SK-N-DZ (cell line): ENCODE data around the gene ZBTB7B.

ENCODE experiments used
- DNase-seq: peaks from one replicate; pipeline ENCODE4 v3.0.0-alpha.2; 2015; ENCODE audit warnings: low spot score

ZBTB7B gene

DNA sequence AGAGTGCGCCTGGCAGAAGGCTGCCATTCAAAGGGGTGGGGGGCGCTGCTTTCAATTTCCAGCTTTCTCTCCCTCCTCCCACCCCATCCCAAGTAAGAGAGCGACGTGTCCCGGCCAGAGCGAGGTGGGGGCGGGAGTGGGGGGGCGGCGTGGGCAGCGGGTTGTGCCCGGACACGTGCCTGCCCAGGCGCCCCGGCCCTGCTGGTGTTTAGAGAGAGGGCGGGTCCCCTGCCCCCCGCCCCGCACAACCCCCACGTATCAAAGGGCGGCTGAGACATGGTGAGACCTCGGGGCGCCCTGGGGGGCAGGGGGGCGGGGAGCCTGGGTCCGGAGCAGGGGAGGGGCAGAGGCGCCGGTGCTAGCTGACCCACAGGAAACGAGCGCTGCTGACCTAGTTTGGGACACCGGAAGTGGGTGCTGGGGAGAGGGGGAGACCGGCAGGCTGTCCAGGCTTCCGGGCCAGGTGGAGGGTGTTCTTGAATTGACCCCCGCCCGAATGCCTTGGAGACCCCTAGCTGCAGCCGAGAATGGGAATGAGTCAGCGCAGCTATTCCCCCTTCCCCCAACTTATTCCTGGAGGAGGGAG lies 1.3 kb downstream of the ZBTB7B start:
- DNase-seq: no peak

DNA sequence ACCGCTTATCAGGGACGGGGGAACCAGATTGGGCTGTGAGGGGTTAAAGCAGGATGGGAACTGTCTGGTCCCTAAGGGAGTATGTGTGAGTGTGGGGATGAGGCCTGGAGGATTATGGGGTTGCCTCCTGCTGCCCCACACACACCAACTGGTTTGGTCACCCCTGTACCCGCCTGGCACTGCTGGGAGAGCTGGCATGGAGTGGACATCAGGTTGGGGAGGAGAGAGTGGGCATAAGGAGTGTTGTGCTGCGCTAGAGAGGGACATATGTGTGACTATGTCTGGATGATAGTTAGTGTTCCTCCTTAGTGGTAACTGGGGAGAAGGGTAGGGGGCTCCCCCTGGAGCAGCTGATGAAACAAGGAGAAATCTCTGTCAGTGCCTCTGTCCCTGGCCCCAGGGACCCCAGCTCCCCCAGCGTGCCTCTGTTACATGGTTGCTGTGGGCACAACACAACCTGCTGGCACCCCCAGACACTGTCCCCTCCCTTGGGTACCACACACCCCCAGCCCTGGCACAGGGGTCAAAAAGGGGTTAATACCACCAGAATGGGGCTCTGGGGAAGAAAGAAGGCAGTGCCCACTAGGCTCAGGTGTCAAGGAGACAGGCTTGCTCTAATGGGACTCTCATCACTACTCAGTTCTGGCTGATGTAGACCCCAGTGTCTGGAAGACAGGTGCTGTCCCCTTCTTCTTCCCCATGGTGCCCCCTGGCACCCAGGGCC lies 1.9 kb downstream of the ZBTB7B start:
- no peak for DNase-seq

DNA sequence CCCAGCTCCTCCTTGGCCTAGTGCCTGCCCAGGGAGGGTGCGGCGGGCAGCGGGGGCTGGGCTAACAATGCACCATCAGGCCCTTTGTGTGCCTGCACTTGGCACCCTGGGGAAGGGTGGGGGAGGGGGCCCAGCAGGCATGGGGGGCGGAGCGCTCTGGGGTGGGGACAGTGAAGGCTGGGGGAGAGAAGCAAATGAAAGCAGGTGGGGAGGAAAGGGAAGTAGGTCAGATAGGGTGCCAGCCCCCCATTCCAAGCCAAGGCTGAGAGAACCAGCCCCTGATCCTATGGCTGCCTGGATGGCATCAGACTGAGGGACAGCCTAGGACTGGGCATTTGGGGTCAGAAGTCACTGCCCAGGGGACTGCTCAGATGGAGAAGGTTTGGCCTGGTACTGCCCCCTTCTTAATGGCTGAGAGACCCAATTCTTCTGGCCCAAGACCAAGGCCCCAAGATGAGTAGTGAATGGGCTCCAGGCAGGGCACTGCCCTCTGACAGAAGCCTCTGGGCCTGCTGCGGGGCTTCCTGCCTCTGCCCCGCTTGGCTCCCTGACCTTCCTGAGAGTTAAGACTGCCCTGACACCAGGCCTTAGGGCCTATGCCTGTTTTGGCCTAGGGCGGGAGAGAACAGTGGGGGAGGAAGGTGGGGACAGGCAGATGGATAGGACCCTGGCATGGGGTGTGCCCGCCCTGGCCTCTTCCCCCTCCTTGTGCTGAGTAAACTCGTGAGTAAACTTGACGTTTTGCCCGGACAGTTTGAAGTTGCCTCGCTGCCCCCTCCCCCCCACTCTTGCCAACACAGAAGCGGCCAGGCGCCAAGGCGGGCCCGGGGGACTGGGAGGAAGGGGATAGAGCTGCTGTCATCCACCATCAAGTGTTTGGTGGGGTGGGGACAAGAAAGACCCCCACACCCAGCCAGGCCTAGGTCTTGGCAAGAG lies 2.7 kb downstream of the ZBTB7B start:
- DNase-seq: no peak

DNA sequence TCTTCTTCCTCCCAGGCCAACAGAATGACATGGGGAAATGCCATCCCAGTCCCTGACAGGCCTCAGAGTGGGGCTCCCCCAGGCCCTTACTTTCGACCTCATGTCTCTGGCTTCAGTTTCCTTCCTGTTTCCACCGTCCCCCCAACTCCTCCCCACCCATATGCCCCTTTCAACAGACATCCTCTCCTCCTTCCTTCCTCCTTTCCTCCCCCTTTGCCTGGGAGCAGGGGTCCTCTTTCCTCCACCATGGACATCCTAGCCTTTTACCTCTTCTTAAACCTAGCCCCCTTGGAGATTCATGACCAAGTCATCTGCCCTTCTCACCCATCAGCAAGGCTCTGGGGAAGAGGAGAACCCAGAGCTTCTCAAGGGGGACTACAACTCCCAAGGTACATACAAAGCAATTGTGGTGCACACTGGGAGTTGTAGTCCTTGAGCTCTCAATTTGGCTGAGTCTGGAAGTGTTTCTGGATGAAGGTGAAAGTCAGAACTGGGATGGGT lies 4.0 kb downstream of the ZBTB7B start:
- DNase-seq: peak; percentile 68

DNA sequence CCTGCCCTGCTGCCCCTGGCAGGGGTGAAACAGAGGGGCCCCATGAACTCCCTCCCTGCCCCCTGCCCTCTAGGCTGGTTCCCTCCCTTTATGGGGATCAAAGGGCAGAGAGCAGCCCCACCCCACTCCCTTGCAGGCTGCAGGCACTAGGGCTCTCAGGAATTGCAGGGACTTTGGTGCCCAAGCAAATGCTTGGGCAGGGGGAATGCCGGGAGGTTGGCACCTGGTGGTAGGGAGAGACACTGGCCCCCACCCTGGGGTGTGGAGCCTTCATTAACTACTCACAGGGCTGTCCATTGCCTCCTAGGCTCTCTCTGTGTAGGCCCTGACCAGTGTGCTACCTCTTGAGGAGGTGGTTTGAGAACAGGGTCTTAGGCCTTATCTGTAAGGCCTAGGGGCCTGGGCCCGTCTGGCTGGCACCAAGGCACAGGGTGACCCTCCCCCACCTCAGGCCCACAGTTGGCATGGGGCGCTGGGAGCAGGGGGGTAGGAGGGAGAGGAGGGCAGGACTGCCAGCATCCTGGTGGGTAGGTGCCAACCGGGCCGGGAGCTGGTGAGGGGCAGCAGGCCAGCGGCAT lies 4.7 kb downstream of the ZBTB7B start:
- DNase-seq: no peak

DNA sequence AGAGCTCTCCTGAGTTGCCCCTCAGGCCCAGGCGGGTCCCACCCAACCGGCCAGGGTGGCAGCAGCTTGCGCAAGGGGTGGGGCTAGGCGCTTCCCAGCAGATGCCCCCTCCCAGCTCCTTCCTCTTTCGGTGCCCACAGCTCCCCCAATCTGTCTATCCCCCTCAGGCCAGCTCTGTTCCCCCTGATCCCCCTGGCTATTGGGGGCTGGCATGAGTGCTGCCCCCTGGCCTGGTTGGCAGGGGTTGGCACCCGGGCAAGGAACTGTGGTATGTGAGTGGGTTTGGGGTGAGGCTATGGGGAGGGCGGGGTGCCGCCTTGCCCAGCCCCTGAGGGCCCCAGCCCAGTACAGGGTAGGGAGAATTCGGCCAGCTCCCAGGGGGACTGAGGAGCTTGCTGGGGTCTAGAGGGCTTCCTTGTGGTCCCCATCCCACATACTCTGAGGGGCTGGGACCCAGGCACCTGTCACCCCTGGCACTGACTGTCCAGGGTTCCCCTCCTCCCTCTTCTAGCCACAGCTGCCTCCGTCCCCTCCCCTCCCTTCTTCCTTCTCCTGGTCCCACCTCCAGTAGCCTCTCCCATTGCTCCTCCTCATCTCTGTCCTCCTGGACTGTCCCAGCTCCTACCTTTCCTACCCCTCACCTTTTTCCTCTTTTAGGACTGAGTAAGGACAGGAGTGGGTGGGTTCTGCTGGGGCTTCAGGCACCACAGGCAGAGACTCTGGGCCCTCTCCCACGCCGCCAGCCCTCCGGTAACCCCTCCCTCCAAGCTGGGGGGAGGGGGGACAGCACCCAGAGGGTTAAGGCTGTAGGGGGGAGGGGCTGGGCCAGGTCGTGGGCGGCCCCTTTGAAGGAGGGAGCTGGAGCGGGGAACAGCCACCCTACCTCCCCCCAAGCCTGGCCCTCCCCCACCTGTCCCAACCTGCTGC lies 5.7 kb downstream of the ZBTB7B start:
- DNase-seq: no peak

DNA sequence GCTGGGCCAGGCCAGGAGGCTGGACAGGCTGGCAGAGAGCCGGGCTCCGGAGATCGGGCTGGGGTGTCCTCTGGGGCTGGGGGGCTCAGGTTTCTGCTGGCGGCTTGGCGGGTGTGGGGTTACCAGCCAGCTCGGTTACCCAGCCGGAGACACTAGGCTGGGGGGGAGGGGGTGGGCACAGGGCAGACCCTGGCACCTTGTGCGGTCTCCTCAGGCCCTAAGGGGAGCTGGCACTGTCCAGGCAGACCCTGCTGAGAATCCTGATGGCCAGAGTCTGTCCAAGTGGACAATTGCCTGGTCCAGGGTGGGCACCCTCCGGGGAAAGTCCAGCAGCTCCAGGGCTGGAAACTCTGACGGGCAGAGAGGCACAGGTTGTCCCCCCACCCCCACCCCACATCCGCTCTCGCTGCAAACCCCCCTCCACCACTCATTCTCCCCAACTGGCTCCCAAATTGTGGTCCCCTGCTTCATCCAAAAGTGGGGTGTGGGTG lies 6.7 kb downstream of the ZBTB7B start:
- DNase-seq: no peak

DNA sequence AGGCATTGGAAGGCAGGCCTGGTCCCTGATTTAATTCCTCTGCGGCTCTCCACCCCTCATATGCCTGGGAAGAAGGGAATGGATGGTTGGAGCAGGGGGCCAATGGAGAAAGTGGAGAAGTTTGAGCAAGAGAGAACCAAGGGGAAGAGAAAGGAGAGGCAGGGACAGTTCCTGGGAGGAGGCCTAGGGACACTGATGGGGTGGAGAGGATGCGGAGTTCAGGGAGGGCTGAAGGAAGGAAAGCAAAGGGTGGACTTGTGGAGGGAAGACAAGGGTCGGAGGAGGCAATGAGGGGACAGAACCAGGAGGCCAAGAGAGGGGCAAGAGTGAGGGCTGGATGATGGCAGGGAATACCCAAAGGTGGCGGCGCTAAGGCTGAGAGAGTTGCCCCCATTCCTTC lies 7.1 kb downstream of the ZBTB7B start:
- DNase-seq: no peak

DNA sequence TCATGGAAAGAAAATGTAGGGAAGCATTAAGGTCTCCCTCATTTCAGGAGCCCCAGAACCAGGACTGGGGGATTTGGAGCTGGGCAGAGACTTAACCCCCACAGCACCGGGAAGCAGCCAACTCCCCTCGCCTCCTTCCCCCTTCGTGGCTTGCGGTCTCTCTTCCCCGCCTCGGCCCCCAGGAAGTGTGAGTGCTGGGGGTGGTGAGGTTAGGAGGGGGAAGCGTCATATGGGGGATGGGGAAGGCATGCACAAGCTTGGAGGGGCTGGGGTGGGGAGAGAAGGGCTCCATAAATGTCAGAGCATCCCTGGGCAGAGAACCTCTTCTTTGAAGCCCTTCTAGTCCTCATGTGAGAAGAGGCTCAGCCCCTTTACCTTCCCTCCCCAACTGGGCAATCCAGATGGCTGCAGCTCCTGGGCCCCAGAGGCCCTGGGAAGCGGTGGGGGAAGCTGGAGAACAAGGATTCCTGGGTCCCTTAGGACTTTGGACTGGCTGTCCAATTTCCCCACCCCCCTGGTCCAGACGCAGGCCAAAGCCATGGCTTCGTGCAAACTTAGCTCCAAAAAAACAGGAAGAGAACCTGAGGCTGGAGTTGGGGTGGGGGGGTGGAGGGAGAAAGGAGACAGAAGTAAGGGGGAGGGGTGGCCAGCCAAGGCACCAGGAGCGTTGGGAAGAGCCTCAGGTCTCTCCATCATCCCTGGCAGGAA lies 7.8 kb downstream of the ZBTB7B start:
- DNase-seq: no peak

DNA sequence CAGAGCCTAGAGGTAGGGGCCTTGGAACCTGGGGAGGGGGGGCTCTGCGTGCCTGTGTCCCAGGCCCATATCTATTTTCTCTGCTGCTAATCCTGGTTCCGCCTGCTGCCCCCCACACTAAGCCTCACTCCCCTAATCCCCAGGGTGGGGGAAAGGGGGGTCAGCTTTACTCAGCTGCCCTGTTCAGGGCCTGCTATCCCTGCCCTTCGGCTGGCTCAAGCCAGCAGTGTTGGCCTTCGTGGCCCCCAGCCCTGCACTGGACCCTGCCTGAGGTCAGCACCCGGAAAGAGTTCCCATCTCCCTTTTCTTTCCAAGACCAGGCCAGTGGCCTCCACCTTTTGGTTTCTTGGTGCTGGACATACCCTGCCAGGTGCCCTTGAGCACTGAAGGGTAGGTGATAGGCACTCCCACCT lies 8.4 kb downstream of the ZBTB7B start:
- DNase-seq: no peak

DNA sequence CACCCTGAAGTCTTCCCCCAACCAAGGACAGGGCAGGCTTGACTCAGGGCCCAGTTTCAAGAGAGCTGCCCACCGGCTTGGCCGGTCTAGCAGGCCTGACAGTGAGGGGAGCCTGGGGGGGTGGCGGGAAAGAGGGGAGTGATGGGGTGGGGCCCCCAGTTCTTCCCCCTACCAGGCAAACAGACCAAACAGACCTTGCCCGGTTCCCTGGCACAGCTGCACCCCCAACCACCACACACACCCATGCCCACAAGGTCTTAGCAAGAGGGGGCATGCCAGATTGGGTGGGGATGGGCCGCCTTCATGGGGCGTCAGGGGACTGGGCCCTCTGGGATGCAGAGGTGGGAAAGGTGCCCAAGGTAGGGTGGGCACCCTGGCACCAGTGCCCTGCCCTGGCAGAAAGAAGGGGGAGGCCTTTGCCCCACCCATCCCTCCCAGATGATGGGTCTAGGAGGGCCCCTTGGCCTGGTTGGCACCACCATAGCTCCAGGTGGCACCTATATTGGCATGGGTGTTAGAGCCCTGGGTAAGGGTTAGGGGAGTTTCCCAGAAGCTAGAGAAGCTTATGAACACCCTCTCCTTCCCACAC lies 8.9 kb downstream of the ZBTB7B start:
- DNase-seq: no peak

DNA sequence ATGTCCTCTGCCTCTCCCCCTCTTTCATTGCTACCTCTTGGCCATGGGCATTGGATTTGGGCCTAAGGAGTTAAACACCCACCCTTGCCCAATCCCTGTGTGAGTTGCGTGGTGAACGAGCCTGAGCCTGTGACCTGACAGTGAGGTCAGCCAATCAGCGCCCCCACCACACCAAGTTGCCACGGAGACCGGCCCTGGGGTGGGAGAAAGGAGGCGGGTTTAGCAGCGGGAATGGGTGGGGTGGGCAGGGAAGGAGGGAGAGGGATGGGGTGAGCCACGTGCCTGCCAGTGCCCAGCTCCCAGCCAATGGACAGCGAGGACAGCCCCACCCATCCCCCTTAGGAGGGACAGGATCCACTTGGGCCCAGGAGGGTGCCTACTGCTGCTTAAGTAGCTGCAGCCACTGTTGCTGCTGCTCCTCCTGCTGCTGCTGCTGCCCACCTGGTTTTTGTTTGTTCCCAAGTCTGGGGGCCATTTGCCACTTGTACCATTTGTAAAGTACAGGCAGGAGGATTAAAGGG lies 9.5 kb downstream of the ZBTB7B start:
- DNase-seq: peak; percentile 93

DNA sequence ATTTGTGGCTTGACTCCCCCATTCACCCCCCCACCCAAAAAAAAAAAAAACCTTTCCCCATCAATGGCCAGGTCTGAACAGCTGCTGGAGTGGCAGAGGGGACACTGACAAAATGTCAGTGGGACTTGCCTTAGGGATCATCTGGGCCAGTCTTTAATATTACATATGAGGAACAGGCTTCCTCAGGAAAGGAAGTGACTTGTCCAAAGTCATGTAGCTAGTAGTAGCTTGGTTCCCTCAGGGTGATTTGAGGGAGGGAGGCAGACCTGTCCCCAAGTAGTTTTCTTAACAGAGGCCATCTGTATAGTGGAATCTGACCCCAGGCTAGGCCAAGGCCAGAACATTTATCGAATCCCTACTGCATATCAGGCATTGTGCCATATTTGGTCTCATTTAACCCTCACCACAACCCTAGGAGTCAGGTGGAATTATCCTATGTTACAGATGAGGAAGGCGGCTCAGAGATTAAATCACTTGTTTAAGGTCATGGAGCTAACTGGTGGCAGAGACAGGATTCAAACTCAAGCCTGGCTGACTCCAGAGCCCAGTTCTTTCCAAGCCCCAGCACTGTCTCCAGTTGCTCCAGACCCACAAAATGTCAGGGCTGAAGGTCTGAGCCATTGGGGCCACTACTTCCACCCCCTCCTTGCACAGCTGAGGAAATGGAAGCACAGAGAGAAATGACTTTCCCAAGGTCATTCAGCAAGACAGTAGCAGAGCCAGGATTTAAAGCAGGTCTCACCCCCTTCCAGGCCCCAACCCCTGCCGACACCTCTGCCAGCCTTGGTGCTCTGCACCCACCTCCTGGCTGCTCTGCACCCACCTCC lies 10.4 kb downstream of the ZBTB7B start:
- no peak for DNase-seq

DNA sequence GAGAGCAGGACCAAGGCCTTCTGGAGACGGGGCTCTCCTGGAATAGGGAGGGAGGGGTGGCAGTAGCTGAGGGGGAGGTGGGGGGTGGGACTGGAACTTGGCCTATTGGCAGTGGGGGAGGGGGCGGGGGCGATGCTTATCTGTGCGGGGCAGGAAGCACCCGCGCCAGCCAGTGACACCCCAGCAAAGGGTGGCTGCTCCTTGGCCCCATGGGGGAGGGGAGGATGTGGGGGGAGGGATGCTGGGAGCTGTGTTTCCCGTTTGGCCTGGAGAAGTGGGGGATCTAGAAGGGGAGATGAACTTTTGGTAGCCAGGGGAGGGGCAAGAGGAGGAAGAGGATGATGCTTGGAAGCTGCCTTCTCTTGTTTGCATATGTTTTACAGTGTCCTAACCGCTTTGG lies 11.0 kb downstream of the ZBTB7B start:
- no peak for DNase-seq

DNA sequence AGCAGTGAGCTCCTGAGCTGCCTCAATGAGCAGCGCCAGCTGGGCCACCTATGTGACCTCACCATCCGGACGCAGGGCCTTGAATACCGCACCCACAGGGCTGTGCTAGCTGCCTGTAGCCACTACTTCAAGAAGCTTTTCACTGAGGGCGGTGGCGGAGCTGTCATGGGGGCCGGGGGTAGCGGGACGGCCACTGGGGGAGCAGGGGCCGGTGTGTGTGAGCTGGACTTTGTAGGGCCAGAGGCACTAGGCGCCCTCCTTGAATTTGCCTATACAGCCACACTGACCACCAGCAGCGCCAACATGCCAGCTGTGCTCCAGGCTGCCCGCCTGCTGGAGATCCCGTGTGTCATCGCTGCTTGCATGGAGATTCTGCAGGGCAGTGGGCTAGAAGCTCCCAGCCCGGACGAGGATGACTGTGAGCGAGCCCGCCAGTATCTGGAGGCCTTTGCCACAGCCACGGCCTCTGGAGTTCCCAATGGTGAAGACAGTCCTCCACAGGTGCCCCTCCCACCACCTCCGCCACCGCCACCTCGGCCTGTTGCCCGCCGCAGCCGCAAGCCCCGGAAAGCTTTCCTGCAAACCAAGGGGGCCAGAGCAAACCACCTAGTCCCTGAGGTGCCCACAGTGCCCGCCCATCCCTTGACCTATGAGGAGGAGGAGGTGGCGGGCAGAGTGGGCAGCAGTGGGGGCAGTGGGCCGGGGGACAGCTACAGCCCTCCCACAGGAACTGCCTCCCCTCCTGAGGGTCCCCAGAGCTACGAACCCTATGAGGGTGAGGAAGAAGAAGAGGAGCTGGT lies 12.3 kb downstream of the ZBTB7B start:
- DNase-seq: no peak

DNA sequence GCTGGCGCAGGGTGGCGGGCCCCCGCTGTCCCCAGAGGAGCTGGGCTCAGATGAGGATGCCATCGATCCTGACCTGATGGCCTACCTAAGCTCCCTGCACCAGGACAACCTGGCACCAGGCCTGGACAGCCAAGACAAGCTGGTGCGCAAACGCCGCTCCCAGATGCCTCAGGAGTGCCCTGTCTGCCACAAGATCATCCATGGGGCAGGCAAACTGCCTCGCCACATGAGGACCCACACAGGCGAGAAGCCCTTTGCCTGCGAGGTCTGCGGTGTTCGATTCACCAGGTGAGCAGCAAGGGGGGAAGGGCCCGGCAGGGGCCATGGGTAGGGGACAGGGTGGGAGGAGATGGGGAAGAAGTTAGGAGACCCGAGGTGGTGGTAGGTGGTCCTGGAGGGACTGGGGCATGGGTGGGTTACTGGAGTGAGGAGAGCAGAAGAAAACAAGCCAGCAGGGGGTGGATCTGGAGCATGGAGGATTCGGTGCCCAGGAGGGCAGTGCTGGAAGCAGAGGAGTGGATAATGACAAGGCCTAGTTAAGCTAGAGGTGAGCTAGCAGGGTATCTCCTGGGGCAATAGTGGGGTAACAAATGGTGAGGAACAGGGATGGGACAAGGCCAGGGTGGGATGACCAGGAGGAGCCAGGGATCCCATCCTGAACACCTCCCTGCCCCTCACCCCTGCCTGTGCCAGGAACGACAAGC lies 13.1 kb downstream of the ZBTB7B start:
- no peak for DNase-seq

DNA sequence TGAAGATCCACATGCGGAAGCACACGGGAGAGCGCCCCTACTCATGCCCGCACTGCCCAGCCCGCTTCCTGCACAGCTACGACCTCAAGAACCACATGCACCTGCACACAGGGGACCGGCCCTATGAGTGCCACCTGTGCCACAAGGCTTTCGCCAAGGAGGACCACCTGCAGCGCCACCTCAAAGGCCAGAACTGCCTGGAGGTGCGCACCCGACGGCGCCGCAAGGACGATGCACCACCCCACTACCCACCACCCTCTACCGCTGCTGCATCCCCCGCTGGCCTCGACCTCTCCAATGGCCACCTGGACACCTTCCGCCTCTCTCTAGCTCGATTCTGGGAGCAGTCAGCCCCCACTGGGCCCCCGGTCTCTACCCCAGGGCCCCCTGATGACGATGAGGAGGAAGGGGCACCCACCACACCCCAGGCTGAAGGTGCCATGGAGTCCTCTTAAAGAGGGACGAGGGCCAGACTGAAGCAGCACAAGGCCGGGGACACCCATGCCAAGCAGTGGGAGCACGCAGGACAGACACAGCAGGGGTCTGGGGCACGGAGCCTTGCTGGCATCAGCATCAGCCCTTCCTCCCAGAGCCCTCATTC lies 13.7 kb downstream of the ZBTB7B start:
- no peak for DNase-seq
